Measurements from ENCODE around the gene UFL1.

UFL1 gene

GRCh38 chr6:96575359-96575758, 53.8 kb downstream of the UFL1 start:
- DNase-seq (ENCODE audit: low spot score), result no peak

GRCh38 chr6:96576221-96576620, 54.6 kb downstream of the UFL1 start:
- DNase-seq (ENCODE audit: low spot score), result no peak

- no peak for DNase-seq (ENCODE audit: low spot score)
Observed at GRCh38 chr6:96582021-96582420, 60.4 kb downstream of the UFL1 start.

- DNase-seq (ENCODE audit: low spot score), result no peak
Observed at GRCh38 chr6:96582436-96582835, 60.8 kb downstream of the UFL1 start.

- DNase-seq (ENCODE audit: low spot score), result no peak
Observed at GRCh38 chr6:96604420-96604819, 82.8 kb downstream of the UFL1 start.

All from CD4-positive, alpha-beta T cell treated with Interleukin-6 at 100 ng/mL for 8 hours (primary cell).